ENCODE results near the gene FCF1.

- TF ChIP-seq POLR2AphosphoS5 (IDR thresholded peaks at IDR 0.05) (no peak), POLR2A (IDR thresholded peaks at IDR 0.05) (no peak)
Measured at GRCh38 chr14:74669256-74669655, 43.7 kb upstream of the FCF1 start.
